ENCODE measurements around the gene GATB.

DNA sequence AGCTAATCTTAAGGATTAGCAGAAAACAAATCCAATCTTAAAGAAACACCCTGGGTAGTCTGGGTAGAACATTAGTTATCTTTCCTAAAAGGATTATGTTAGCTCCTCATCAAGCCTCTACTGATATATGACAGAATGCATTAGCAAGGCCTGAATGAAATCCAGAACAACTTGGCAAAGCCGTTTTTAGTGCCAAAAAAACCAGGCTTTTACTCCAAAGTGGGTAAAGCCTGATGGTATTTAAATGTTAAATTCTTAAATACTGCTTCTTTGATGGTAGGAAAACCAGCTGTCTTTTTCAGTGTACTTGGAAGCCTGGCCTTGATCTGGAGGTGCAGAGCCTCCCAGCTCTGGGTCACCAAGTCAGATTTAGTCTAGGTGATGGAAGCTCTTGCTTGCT lies 120.4 kb downstream of the GATB start:
- TF ChIP-seq, protein P1, sequence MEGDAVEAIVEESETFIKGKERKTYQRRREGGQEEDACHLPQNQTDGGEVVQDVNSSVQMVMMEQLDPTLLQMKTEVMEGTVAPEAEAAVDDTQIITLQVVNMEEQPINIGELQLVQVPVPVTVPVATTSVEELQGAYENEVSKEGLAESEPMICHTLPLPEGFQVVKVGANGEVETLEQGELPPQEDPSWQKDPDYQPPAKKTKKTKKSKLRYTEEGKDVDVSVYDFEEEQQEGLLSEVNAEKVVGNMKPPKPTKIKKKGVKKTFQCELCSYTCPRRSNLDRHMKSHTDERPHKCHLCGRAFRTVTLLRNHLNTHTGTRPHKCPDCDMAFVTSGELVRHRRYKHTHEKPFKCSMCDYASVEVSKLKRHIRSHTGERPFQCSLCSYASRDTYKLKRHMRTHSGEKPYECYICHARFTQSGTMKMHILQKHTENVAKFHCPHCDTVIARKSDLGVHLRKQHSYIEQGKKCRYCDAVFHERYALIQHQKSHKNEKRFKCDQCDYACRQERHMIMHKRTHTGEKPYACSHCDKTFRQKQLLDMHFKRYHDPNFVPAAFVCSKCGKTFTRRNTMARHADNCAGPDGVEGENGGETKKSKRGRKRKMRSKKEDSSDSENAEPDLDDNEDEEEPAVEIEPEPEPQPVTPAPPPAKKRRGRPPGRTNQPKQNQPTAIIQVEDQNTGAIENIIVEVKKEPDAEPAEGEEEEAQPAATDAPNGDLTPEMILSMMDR (conservative IDR thresholded peaks at IDR 0.05 in 1 of 2, IDR thresholded peaks at IDR 0.05 in 1 of 2; ENCODE audit: low read depth in 1 of 2, low read length in 2 of 2): no peak
- TF ChIP-seq EZH2 (IDR thresholded peaks at IDR 0.05; ENCODE audit: low read length, missing control alignments): no peak

Measured in fibroblast of lung (primary cell).